NB4 (cell line): ENCODE results near the gene OR1L8.

Experiments used
- MYC ChIP-seq: IDR thresholded peaks from 2 replicates; pipeline ENCODE4 v1.6.1; 2011; ENCODE audit warnings: low read depth, low read length
- POLR2A ChIP-seq: IDR thresholded peaks from 2 replicates; pipeline ENCODE4 v1.6.1; 2011; ENCODE audit warnings: mild to moderate bottlenecking; ENCODE audit not compliant: insufficient read length; ENCODE audit errors: extremely low read depth
- TF ChIP-seq, protein P1 (sequence below): IDR thresholded peaks from one replicate; pipeline ENCODE4 v1.5.1; 2012; ENCODE audit warnings: low read depth, low read length

DNA sequence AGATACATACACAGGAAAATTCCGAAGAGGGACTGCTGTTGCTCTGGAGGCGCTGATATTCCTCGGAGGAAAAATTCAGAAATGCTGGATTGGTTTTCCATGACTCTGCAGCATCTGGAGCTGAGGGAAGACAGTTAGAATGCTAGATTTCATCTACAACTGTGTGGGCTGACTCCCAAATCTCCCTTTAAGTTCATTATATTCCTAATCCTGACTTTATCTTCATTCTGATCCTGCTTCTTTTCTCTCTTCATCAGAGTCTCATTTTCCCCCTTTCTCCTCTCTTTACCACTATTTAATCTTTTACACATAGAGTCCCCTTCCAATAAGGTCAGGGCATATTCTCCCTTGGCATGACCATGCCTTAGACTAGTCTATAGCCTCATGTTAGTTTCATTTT is 56.0 kb downstream of the OR1L8 start, which contains the start of gene OR1N1:
- TF ChIP-seq, protein P1, sequence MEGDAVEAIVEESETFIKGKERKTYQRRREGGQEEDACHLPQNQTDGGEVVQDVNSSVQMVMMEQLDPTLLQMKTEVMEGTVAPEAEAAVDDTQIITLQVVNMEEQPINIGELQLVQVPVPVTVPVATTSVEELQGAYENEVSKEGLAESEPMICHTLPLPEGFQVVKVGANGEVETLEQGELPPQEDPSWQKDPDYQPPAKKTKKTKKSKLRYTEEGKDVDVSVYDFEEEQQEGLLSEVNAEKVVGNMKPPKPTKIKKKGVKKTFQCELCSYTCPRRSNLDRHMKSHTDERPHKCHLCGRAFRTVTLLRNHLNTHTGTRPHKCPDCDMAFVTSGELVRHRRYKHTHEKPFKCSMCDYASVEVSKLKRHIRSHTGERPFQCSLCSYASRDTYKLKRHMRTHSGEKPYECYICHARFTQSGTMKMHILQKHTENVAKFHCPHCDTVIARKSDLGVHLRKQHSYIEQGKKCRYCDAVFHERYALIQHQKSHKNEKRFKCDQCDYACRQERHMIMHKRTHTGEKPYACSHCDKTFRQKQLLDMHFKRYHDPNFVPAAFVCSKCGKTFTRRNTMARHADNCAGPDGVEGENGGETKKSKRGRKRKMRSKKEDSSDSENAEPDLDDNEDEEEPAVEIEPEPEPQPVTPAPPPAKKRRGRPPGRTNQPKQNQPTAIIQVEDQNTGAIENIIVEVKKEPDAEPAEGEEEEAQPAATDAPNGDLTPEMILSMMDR = no peak
- TF ChIP-seq MYC (no peak), POLR2A (no peak)
